DOHH2 (cell line): ENCODE measurements around the gene ABCA5.

Source experiments
- EZH2phosphoT487 ChIP-seq: fragments of 200-600 bp; sonication (generic); IDR thresholded peaks from 2 replicates; pipeline ENCODE4 v1.6.1; 2017; ENCODE audit warnings: borderline replicate concordance, mild to moderate bottlenecking, antibody characterized with exemption, low read length, moderate library complexity, mixed read lengths
- TF ChIP-seq, protein P1 (sequence below): fragments of 200-600 bp; sonication (generic); IDR thresholded peaks from one replicate; pipeline ENCODE4 v1.5.1; 2014; ENCODE audit warnings: antibody characterized with exemption, mild to moderate bottlenecking, low read depth, low read length; ENCODE audit not compliant: poor library complexity, severe bottlenecking

DNA sequence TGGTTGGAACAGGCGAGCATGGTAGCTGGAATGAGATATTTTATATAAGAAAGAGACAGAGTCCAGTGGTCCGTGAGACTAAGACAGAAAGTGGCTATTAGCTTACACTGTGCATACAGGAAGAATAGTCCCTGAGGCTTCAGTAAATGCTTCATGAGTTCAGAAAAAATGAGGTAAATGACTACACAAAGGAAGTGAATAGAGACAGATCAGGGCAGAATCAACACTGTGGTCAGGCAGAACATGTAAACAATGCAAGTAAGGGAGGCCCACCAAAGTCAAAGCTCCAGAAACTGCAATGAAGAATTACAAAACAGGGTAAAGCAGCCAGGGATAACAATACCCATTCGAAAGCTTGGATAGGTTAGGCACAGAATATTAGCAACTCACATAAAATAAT, 103.1 kb downstream of the ABCA5 start:
- TF ChIP-seq, protein P1, sequence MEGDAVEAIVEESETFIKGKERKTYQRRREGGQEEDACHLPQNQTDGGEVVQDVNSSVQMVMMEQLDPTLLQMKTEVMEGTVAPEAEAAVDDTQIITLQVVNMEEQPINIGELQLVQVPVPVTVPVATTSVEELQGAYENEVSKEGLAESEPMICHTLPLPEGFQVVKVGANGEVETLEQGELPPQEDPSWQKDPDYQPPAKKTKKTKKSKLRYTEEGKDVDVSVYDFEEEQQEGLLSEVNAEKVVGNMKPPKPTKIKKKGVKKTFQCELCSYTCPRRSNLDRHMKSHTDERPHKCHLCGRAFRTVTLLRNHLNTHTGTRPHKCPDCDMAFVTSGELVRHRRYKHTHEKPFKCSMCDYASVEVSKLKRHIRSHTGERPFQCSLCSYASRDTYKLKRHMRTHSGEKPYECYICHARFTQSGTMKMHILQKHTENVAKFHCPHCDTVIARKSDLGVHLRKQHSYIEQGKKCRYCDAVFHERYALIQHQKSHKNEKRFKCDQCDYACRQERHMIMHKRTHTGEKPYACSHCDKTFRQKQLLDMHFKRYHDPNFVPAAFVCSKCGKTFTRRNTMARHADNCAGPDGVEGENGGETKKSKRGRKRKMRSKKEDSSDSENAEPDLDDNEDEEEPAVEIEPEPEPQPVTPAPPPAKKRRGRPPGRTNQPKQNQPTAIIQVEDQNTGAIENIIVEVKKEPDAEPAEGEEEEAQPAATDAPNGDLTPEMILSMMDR = no peak
- TF ChIP-seq EZH2phosphoT487 = no peak
